Keratinocyte (primary cell): ENCODE results near the gene PACSIN2. TPM values are rescaled to one million over a fixed set of nuclear protein-coding genes. Genes with fewer than 3 reads are reported as not detected.

ENCODE experiments used
- DNase-seq: peaks from one replicate; pipeline ENCODE4 v3.0.0-alpha.2; 2011; ENCODE audit warnings: low read depth, missing footprints, low spot score
- FAIRE-seq: peaks from 2 replicates; lab custom pipeline; 2011; peaks lifted over from hg19 to GRCh38; lab: Jason Lieb, UNC
- H2AFZ ChIP-seq: 2 replicates; pipeline ENCODE4 v1.6.0; 2012; ENCODE audit warnings: low read length, control low read depth, inconsistent platforms; ENCODE audit not compliant: control insufficient read depth
- H3K27ac ChIP-seq: 2 replicates; pipeline ENCODE4 v1.5.1; 2011; ENCODE audit warnings: low read length; ENCODE audit not compliant: control insufficient read depth, insufficient read depth
- H3K27me3 ChIP-seq: 3 replicates; pipeline ENCODE4 v1.6.0; 2011; ENCODE audit warnings: low read length; ENCODE audit not compliant: control insufficient read depth, insufficient read depth; ENCODE audit errors: extremely low read depth
- H3K36me3 ChIP-seq, 2 experiments: 2 replicates in 1 of 2; 3 replicates in 1 of 2; pipeline ENCODE4 v1.5.1; 2011; ENCODE audit warnings: low read length in 2 of 2, mild to moderate bottlenecking in 1 of 2; ENCODE audit not compliant: control insufficient read depth in 2 of 2, insufficient read depth in 2 of 2; ENCODE audit errors: extremely low read depth in 1 of 2
- H3K4me1 ChIP-seq: 3 replicates; pipeline ENCODE4 v1.5.1; 2011; ENCODE audit warnings: low read length; ENCODE audit not compliant: control insufficient read depth, insufficient read depth; ENCODE audit errors: extremely low read depth
- H3K4me2 ChIP-seq: 3 replicates; pipeline ENCODE4 v1.6.0; 2011; ENCODE audit warnings: low read depth, low read length; ENCODE audit not compliant: control insufficient read depth, insufficient read depth; ENCODE audit errors: extremely low read depth
- H3K4me3 ChIP-seq, 3 experiments: fragments of 200-600 bp in 1 of 3; sonication (generic) in 1 of 3; 2 replicates in 2 of 3; 3 replicates in 1 of 3; pipeline ENCODE4 v1.5.1; 2011 to 2016; ENCODE audit warnings: low read length in 3 of 3, mild to moderate bottlenecking in 3 of 3, control low read depth in 2 of 3, inconsistent platforms in 1 of 3, low read depth in 1 of 3, mixed read lengths in 1 of 3, mixed run types in 1 of 3, moderate library complexity in 1 of 3; ENCODE audit not compliant: control insufficient read depth in 2 of 3, insufficient read depth in 2 of 3; ENCODE audit errors: extremely low read depth in 1 of 3
- H3K79me2 ChIP-seq: 2 replicates; pipeline ENCODE4 v1.6.0; 2012; ENCODE audit warnings: low read length; ENCODE audit not compliant: control insufficient read depth, insufficient read depth
- H3K9ac ChIP-seq: 3 replicates; pipeline ENCODE4 v1.6.0; 2011; ENCODE audit warnings: low read length; ENCODE audit not compliant: control insufficient read depth, insufficient read depth; ENCODE audit errors: extremely low read depth
- H3K9me1 ChIP-seq: 3 replicates; pipeline ENCODE4 v1.6.0; 2011; ENCODE audit warnings: low read length; ENCODE audit not compliant: control insufficient read depth, insufficient read depth; ENCODE audit errors: extremely low read depth
- H3K9me3 ChIP-seq: 2 replicates; pipeline ENCODE4 v1.5.1; 2012; ENCODE audit warnings: low read depth, low read length; ENCODE audit not compliant: control insufficient read depth
- H4K20me1 ChIP-seq: 3 replicates; pipeline ENCODE4 v1.6.0; 2011; ENCODE audit warnings: low read length; ENCODE audit not compliant: control insufficient read depth, insufficient read depth; ENCODE audit errors: extremely low read depth
- CTCF ChIP-seq, 3 experiments: IDR thresholded peaks in 1 of 3; conservative IDR thresholded peaks in 1 of 3; optimal IDR thresholded peaks in 1 of 3; 2 replicates in 2 of 3; 3 replicates in 1 of 3; pipeline versions ENCODE3 to v1.5.1; 2011; ENCODE audit warnings: low read length in 3 of 3, mild to moderate bottlenecking in 3 of 3, moderate library complexity in 2 of 3, control low read depth in 1 of 3, inconsistent platforms in 1 of 3; ENCODE audit not compliant: insufficient read depth in 2 of 3; ENCODE audit errors: extremely low read depth in 1 of 3
- EZH2 ChIP-seq: IDR thresholded peaks from one replicate; pipeline ENCODE4 v1.6.1; 2012; ENCODE audit warnings: inconsistent platforms, mild to moderate bottlenecking, low read length, moderate library complexity
- dilution Hi-C: fragments of 300-500 bp; cut with MboI; formaldehyde crosslinking; loops from one replicate; pipeline ENCODE4 v1.7.0; 2020; ENCODE audit warnings: low sequenced_read_pairs; ENCODE audit not compliant: extremely low pct_ligation_motif_present
- polyA plus RNA-seq, 5 experiments: library from polyadenylated mRNA; depleted of rRNA in 3 of 5; stranded (reverse) in 3 of 5; stranded (forward) in 1 of 5; unstranded in 1 of 5; fragments of >200 nt; gene quantifications; 1 replicate in 1 of 5; 2 replicates in 3 of 5; 3 replicates in 1 of 5; pipeline versions ENCODE4 v1.2.1 to v1.2.3, GENCODE V29; 2011 to 2012; ENCODE audit warnings: missing spikeins in 2 of 5, low read depth in 1 of 5, low replicate concordance in 1 of 5

The PACSIN2 gene
- polyA plus RNA-seq, 1 donor (not counting 4 experiments of a cell fraction or from before 2014, with no cell fraction given), result 55.5 TPM

GRCh38 chr22:42863349-42863961 is 151.5 kb downstream of the PACSIN2 start:
- TF ChIP-seq EZH2 (no peak), CTCF (optimal IDR thresholded peaks at IDR 0.05 in 1 of 3, IDR thresholded peaks at IDR 0.05 in 1 of 3, conservative IDR thresholded peaks at IDR 0.05 in 1 of 3; ENCODE audit: extremely low read depth in 1 of 3, insufficient read depth in 2 of 3, low read length in 3 of 3) (no peak)
- Histone ChIP-seq H3K4me1 (peaks cover 25% of the 10 kb centered on the region), H2AFZ (no peak overlapping the region), H3K9ac (peak overlapping the region; percentile 4), H3K27me3 (no peaks in the 10 kb centered on the region), H3K4me2 (peak overlapping the region; percentile 20), H3K4me3 (no peak overlapping the region), H3K27ac (peak overlapping the region; percentile 76), H3K79me2 (no peaks in the 10 kb centered on the region), H3K9me3 (no peaks in the 10 kb centered on the region), H3K36me3 (no peaks in the 10 kb centered on the region), H4K20me1 (no peaks in the 10 kb centered on the region), H3K9me1 (no peaks in the 10 kb centered on the region)
- DNase-seq, result peak; percentile 46
- peak; percentile 46 for FAIRE-seq
- dilution Hi-C loops, result no loop called here

GRCh38 chr22:42862045-42862734 is 152.8 kb downstream of the PACSIN2 start:
- H3K27ac ChIP-seq, result peak overlapping the region; percentile 11

More at GRCh38 chr22:42862045-42862734, 152.8 kb downstream of the PACSIN2 start:
- FAIRE-seq (peak; percentile 23), DNase-seq (no peak)
- H3K27me3 ChIP-seq, result no peaks in the 10 kb centered on the region
- no peaks in the 10 kb centered on the region for H3K79me2 ChIP-seq
- H3K4me1 ChIP-seq, result peaks cover 16% of the 10 kb centered on the region
- no peaks in the 10 kb centered on the region for H3K9me1 ChIP-seq
- H3K4me3 ChIP-seq, result no peak overlapping the region
- no peak overlapping the region for H2AFZ ChIP-seq
- H3K9me3 ChIP-seq, result no peaks in the 10 kb centered on the region
- H3K4me2 ChIP-seq, result no peak overlapping the region
- no peak overlapping the region for H3K9ac ChIP-seq
- TF ChIP-seq EZH2 (no peak), CTCF (optimal IDR thresholded peaks at IDR 0.05 in 1 of 3, IDR thresholded peaks at IDR 0.05 in 1 of 3, conservative IDR thresholded peaks at IDR 0.05 in 1 of 3; ENCODE audit: extremely low read depth in 1 of 3, insufficient read depth in 2 of 3, low read length in 3 of 3) (no peak)
- no peaks in the 10 kb centered on the region for H3K36me3 ChIP-seq
- dilution Hi-C loops, result no loop called here
- no peaks in the 10 kb centered on the region for H4K20me1 ChIP-seq
